Measurements from ENCODE around the gene ABCB4.

ABCB4 gene

GRCh38 chr7:87512906-87513305, 37.4 kb upstream of the ABCB4 start:
- DNase-seq: no peak
- Histone ChIP-seq H3K4me3 (ENCODE audit: low read depth, low read length) (no peak overlapping the region), H3K9me3 (no peaks in the 10 kb centered on the region), H3K27me3 (no peaks in the 10 kb centered on the region), H3K36me3 (peaks cover 92% of the 10 kb centered on the region), H3K4me1 (peaks cover 11% of the 10 kb centered on the region)
- TF ChIP-seq CTCF (IDR thresholded peaks at IDR 0.05; ENCODE audit: low read depth, low read length): no peak

GRCh38 chr7:87511510-87511909, 36.0 kb upstream of the ABCB4 start:
- Histone ChIP-seq H3K27me3 (no peaks in the 10 kb centered on the region), H3K4me1 (peaks cover 11% of the 10 kb centered on the region), H3K4me3 (ENCODE audit: low read depth, low read length) (no peak overlapping the region), H3K9me3 (no peaks in the 10 kb centered on the region), H3K36me3 (peaks cover 92% of the 10 kb centered on the region)
- DNase-seq: no peak
- no peak for TF ChIP-seq CTCF (IDR thresholded peaks at IDR 0.05; ENCODE audit: low read depth, low read length)

- H3K36me3 ChIP-seq: peaks cover 90% of the 10 kb centered on the region
- DNase-seq: peak; percentile 65
- TF ChIP-seq CTCF (IDR thresholded peaks at IDR 0.05; ENCODE audit: low read depth, low read length): no peak
- H3K4me3 ChIP-seq (ENCODE audit: low read depth, low read length): no peak overlapping the region
- no peaks in the 10 kb centered on the region for H3K27me3 ChIP-seq
- H3K9me3 ChIP-seq: no peaks in the 10 kb centered on the region
- H3K4me1 ChIP-seq: peaks cover 11% of the 10 kb centered on the region
Measured at GRCh38 chr7:87510411-87510875, 35.0 kb upstream of the ABCB4 start.

- DNase-seq: no peak
- H3K27me3 ChIP-seq: no peaks in the 10 kb centered on the region
- peaks cover 80% of the 10 kb centered on the region for H3K36me3 ChIP-seq
- no peak for TF ChIP-seq CTCF (IDR thresholded peaks at IDR 0.05; ENCODE audit: low read depth, low read length)
- H3K9me3 ChIP-seq: no peaks in the 10 kb centered on the region
- H3K4me1 ChIP-seq: peaks cover 11% of the 10 kb centered on the region
- no peak overlapping the region for H3K4me3 ChIP-seq (ENCODE audit: low read depth, low read length)
Measured at GRCh38 chr7:87507446-87507845, 32.0 kb upstream of the ABCB4 start.

- Histone ChIP-seq H3K9me3 (no peaks in the 10 kb centered on the region), H3K4me3 (ENCODE audit: low read depth, low read length) (no peak overlapping the region), H3K36me3 (peaks cover 72% of the 10 kb centered on the region), H3K4me1 (peaks cover 8% of the 10 kb centered on the region), H3K27me3 (no peaks in the 10 kb centered on the region)
- DNase-seq: no peak
- TF ChIP-seq CTCF (IDR thresholded peaks at IDR 0.05; ENCODE audit: low read depth, low read length): peak; percentile 40; the same call in 1 of the 2 replicates
Measured at GRCh38 chr7:87506246-87507180, 31.0 kb upstream of the ABCB4 start.
